ENCODE data around the gene AQP5.

The AQP5 gene

DNA sequence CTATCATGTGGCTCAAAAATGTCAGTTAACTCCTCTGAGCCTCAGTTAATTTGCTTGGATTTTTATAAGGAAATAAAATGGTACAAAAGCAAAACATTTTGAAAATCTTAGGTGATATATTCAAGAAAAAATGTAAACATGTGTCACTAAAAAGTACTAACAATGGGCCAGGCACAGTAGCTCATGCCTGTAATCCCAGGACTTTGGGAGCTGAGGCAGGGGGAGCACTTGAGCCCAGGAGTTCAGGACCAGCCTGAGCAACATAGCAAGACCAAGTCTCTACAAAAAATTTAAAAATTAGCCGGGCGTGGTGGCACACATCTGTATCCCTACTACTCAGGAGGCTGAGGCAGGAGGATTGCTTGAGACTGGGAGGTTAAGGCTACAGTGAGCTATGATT lies 36.8 kb downstream of the AQP5 start:
- no CpG with 5 or more reads among the region's 2 CpGs for WGBS
- no peak for DNase-seq

DNA sequence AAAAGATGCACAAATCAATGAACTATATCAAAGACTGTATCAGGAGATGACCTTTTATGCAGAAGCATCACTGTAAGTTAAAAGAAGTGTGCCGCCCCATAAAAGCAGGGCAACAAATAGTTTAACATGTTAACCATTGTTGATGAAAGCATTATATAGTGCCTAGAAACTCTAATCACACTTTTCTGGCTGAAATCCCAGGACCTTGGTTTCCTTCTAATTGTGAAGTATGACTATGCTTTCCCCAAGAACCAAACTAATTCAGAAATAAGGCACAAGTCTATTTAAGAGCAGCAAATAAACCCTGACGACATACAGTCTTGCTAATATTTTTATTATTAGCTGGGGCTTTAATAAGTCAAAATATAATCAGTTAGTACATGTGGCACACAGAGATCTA lies 41.9 kb downstream of the AQP5 start:
- whole genome bisulfite sequencing, result no CpG with 5 or more reads among the region's 2 CpGs
- H3K79me1 ChIP-seq (replicated peaks; ENCODE audit: low read length, poor library complexity, severe bottlenecking), result peaks cover 17% of the 10 kb centered on the region
- DNase-seq, result no peak

More for the DNA sequence above, 36.8 kb downstream of the AQP5 start:
- Histone ChIP-seq H2BK15ac (ENCODE audit: low read depth, poor library complexity, severe bottlenecking) (no peak overlapping the region), H2AFZ (ENCODE audit: low read depth, low read length) (no peak overlapping the region), H3K27me3 (ENCODE audit: control insufficient read depth in 1 of 2, insufficient read depth in 1 of 2, low read length in 2 of 2) (no peaks in the 10 kb centered on the region), H2BK12ac (ENCODE audit: low read length in 2 of 2) (no peak overlapping the region), H3K4me3 (ENCODE audit: insufficient read depth in 1 of 2, low read depth in 1 of 2, low read length in 2 of 2) (no peak overlapping the region), H3K14ac (ENCODE audit: low read length in 2 of 2) (no peak overlapping the region), H4K91ac (ENCODE audit: low read length) (no peak overlapping the region), H3K4me1 (ENCODE audit: control insufficient read depth, insufficient read depth, low read depth, low read length) (no peaks in the 10 kb centered on the region), H3K79me1 (replicated peaks; ENCODE audit: low read length, poor library complexity, severe bottlenecking) (peaks cover 6% of the 10 kb centered on the region), H4K8ac (ENCODE audit: low read length) (no peak overlapping the region), H2BK120ac (ENCODE audit: low read depth, low read length) (no peak overlapping the region), H2BK5ac (ENCODE audit: low read depth, low read length, poor library complexity, severe bottlenecking) (no peak overlapping the region), H3K18ac (ENCODE audit: low read depth in 1 of 2, low read length in 2 of 2) (no peak overlapping the region), H3K9ac (ENCODE audit: low read length) (no peak overlapping the region), H3K4me2 (ENCODE audit: low read length, poor library complexity, severe bottlenecking) (no peak overlapping the region), H3K9me3 (ENCODE audit: control insufficient read depth, low read length) (no peaks in the 10 kb centered on the region), H3K4ac (ENCODE audit: low read depth in 1 of 2, low read length in 2 of 2) (no peak overlapping the region), H3K36me3 (ENCODE audit: control insufficient read depth in 1 of 2, insufficient read depth in 2 of 2, low read depth in 1 of 2, low read length in 2 of 2) (peaks cover 19 to 64% of the 10 kb centered on the region in 2 experiments), H2AK5ac (ENCODE audit: low read length, severe bottlenecking) (no peak overlapping the region), H3K23ac (ENCODE audit: low read length in 2 of 2) (no peak overlapping the region), H3K27ac (ENCODE audit: low read length, poor library complexity, severe bottlenecking) (no peak overlapping the region)

DNA sequence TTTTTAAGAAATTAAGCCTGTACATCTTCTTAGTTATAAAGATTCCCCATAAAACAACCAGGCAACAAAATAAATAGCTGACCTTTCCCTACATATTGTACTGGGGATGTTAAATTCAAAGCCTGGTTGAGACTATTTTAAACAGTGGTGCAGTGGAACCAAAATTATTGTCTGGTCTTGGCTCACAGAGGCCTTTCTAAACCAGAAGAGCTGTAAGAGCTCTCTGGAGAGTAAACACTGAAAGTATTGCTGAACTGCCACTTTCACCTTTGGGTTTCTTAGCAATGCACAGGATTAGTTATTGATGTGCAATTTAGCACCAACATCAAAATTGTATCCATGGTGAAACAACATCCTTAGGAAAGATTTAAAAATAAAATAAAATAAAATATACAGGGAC lies 43.0 kb downstream of the AQP5 start:
- H3K4me3 ChIP-seq (ENCODE audit: insufficient read depth in 1 of 2, low read depth in 1 of 2, low read length in 2 of 2), result no peak overlapping the region
- H3K14ac ChIP-seq (ENCODE audit: low read length in 2 of 2), result no peak overlapping the region
- H3K4me1 ChIP-seq (ENCODE audit: control insufficient read depth, insufficient read depth, low read depth, low read length), result peaks cover 5% of the 10 kb centered on the region
- H4K8ac ChIP-seq (ENCODE audit: low read length), result no peak overlapping the region
- H2BK120ac ChIP-seq (ENCODE audit: low read depth, low read length), result no peak overlapping the region
- peaks cover 10 to 25% of the 10 kb centered on the region in 2 experiments for H3K36me3 ChIP-seq (ENCODE audit: control insufficient read depth in 1 of 2, insufficient read depth in 2 of 2, low read depth in 1 of 2, low read length in 2 of 2)
- H2AFZ ChIP-seq (ENCODE audit: low read depth, low read length), result no peak overlapping the region
- H4K91ac ChIP-seq (ENCODE audit: low read length), result no peak overlapping the region
- no peak overlapping the region for H3K9ac ChIP-seq (ENCODE audit: low read length)
- no peaks in the 10 kb centered on the region for H3K27me3 ChIP-seq (ENCODE audit: control insufficient read depth in 1 of 2, insufficient read depth in 1 of 2, low read length in 2 of 2)
- no peak overlapping the region for H2AK5ac ChIP-seq (ENCODE audit: low read length, severe bottlenecking)
- no peak overlapping the region for H3K23ac ChIP-seq (ENCODE audit: low read length in 2 of 2)
- H3K4ac ChIP-seq (ENCODE audit: low read depth in 1 of 2, low read length in 2 of 2), result no peak overlapping the region
- H2BK15ac ChIP-seq (ENCODE audit: low read depth, poor library complexity, severe bottlenecking), result no peak overlapping the region
- H2BK12ac ChIP-seq (ENCODE audit: low read length in 2 of 2), result no peak overlapping the region
- peak; percentile 21 for DNase-seq
- H3K27ac ChIP-seq (ENCODE audit: low read length, poor library complexity, severe bottlenecking), result no peak overlapping the region
- H3K79me1 ChIP-seq (replicated peaks; ENCODE audit: low read length, poor library complexity, severe bottlenecking), result peaks cover 22% of the 10 kb centered on the region
- no peak overlapping the region for H3K4me2 ChIP-seq (ENCODE audit: low read length, poor library complexity, severe bottlenecking)
- no peak overlapping the region for H3K18ac ChIP-seq (ENCODE audit: low read depth in 1 of 2, low read length in 2 of 2)
- no peak overlapping the region for H2BK5ac ChIP-seq (ENCODE audit: low read depth, low read length, poor library complexity, severe bottlenecking)
- H3K9me3 ChIP-seq (ENCODE audit: control insufficient read depth, low read length), result no peaks in the 10 kb centered on the region

More for the DNA sequence above, 41.9 kb downstream of the AQP5 start:
- H3K4me1 ChIP-seq (ENCODE audit: control insufficient read depth, insufficient read depth, low read depth, low read length), result peaks cover 5% of the 10 kb centered on the region
- no peak overlapping the region for H2BK120ac ChIP-seq (ENCODE audit: low read depth, low read length)
- H3K27ac ChIP-seq (ENCODE audit: low read length, poor library complexity, severe bottlenecking), result no peak overlapping the region
- H3K4me3 ChIP-seq (ENCODE audit: insufficient read depth in 1 of 2, low read depth in 1 of 2, low read length in 2 of 2), result no peak overlapping the region
- H3K4me2 ChIP-seq (ENCODE audit: low read length, poor library complexity, severe bottlenecking), result no peak overlapping the region
- H3K27me3 ChIP-seq (ENCODE audit: control insufficient read depth in 1 of 2, insufficient read depth in 1 of 2, low read length in 2 of 2), result no peaks in the 10 kb centered on the region
- no peak overlapping the region for H3K23ac ChIP-seq (ENCODE audit: low read length in 2 of 2)
- H3K9ac ChIP-seq (ENCODE audit: low read length), result no peak overlapping the region
- H3K4ac ChIP-seq (ENCODE audit: low read depth in 1 of 2, low read length in 2 of 2), result no peak overlapping the region
- H3K9me3 ChIP-seq (ENCODE audit: control insufficient read depth, low read length), result no peaks in the 10 kb centered on the region
- H2BK15ac ChIP-seq (ENCODE audit: low read depth, poor library complexity, severe bottlenecking), result no peak overlapping the region
- no peak overlapping the region for H2AK5ac ChIP-seq (ENCODE audit: low read length, severe bottlenecking)
- no peak overlapping the region for H3K18ac ChIP-seq (ENCODE audit: low read depth in 1 of 2, low read length in 2 of 2)
- H2BK5ac ChIP-seq (ENCODE audit: low read depth, low read length, poor library complexity, severe bottlenecking), result no peak overlapping the region
- H2AFZ ChIP-seq (ENCODE audit: low read depth, low read length), result no peak overlapping the region
- H2BK12ac ChIP-seq (ENCODE audit: low read length in 2 of 2), result no peak overlapping the region
- no peak overlapping the region for H4K91ac ChIP-seq (ENCODE audit: low read length)
- peaks cover 10 to 34% of the 10 kb centered on the region in 2 experiments for H3K36me3 ChIP-seq (ENCODE audit: control insufficient read depth in 1 of 2, insufficient read depth in 2 of 2, low read depth in 1 of 2, low read length in 2 of 2)
- H3K14ac ChIP-seq (ENCODE audit: low read length in 2 of 2), result no peak overlapping the region
- no peak overlapping the region for H4K8ac ChIP-seq (ENCODE audit: low read length)

DNA sequence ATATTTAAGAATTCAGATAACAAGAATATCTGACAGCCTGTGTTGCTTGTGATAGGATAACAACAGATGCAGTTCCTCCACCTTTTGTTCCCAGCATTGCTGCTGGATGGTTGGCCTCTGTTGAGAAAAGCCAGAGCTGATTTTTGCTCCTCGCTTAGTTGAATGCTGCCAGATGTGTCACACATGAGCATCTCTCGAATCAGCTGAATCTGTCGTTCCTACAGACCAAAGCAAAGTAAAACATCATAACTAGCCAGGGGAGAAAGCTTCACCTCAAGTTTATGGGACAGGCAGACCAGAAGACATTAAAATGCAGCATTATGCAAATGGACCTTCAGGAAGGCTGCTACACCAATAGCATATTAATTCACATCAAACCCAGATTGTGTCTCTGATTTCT lies 43.5 kb downstream of the AQP5 start:
- Histone ChIP-seq H3K4ac (ENCODE audit: low read depth in 1 of 2, low read length in 2 of 2) (no peak overlapping the region), H3K9ac (ENCODE audit: low read length) (no peak overlapping the region), H2BK120ac (ENCODE audit: low read depth, low read length) (no peak overlapping the region), H3K4me1 (ENCODE audit: control insufficient read depth, insufficient read depth, low read depth, low read length) (peaks cover 5% of the 10 kb centered on the region), H2BK15ac (ENCODE audit: low read depth, poor library complexity, severe bottlenecking) (no peak overlapping the region), H3K9me3 (ENCODE audit: control insufficient read depth, low read length) (no peaks in the 10 kb centered on the region), H4K91ac (ENCODE audit: low read length) (no peak overlapping the region), H2AK5ac (ENCODE audit: low read length, severe bottlenecking) (no peak overlapping the region), H2BK5ac (ENCODE audit: low read depth, low read length, poor library complexity, severe bottlenecking) (no peak overlapping the region), H2BK12ac (ENCODE audit: low read length in 2 of 2) (no peak overlapping the region), H3K27me3 (ENCODE audit: control insufficient read depth in 1 of 2, insufficient read depth in 1 of 2, low read length in 2 of 2) (no peaks in the 10 kb centered on the region), H3K4me3 (ENCODE audit: insufficient read depth in 1 of 2, low read depth in 1 of 2, low read length in 2 of 2) (no peak overlapping the region), H4K8ac (ENCODE audit: low read length) (no peak overlapping the region), H3K23ac (ENCODE audit: low read length in 2 of 2) (no peak overlapping the region), H3K36me3 (ENCODE audit: control insufficient read depth in 1 of 2, insufficient read depth in 2 of 2, low read depth in 1 of 2, low read length in 2 of 2) (peaks cover 9 to 24% of the 10 kb centered on the region in 2 experiments), H3K79me1 (replicated peaks; ENCODE audit: low read length, poor library complexity, severe bottlenecking) (peaks cover 23% of the 10 kb centered on the region), H3K18ac (ENCODE audit: low read depth in 1 of 2, low read length in 2 of 2) (no peak overlapping the region), H3K14ac (ENCODE audit: low read length in 2 of 2) (no peak overlapping the region), H3K4me2 (ENCODE audit: low read length, poor library complexity, severe bottlenecking) (no peak overlapping the region), H2AFZ (ENCODE audit: low read depth, low read length) (no peak overlapping the region), H3K27ac (ENCODE audit: low read length, poor library complexity, severe bottlenecking) (no peak overlapping the region)
- no peak for DNase-seq
- WGBS, result 90% methylated on average over 3 of the region's 3 CpGs

Data from mesenchymal stem cell (in vitro differentiated cells and primary cell).